ENCODE data around the gene SPOCK2. TPM values are rescaled to one million over a fixed set of nuclear protein-coding genes. Genes with fewer than 3 reads are reported as not detected.

The SPOCK2 gene
- total and polyA plus RNA-seq, 2 donors: 3.2 to 10.1 TPM

DNA sequence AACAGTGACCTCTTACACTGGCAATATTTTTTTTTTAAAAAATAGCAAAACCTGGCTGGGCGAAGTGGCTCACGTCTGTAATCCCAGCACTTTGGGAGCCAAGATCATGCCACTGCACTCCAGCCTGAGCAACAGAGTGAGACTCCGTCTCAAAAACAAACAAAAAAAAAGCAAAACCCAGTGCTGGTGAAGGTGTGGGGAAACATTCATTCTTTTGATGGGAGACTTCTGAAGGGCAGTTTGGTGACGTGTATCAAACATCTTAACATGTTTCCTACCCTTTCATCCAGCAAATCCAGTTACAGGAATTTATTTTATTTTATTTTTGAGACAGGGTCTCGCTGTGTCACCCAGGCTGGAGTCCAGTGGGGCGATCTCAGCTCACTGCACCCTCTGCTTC lies 66.1 kb downstream of the SPOCK2 start:
- H3K4me3 ChIP-seq (ENCODE audit: low read depth, low read length): no peak overlapping the region
- no peaks in the 10 kb centered on the region for H3K36me3 ChIP-seq (ENCODE audit: insufficient read depth)
- WGBS: 74% methylated on average over 6 of the region's 6 CpGs
- DNase-seq (ENCODE audit: extremely low spot score): no peak
- peaks cover 1% of the 10 kb centered on the region for H3K4me1 ChIP-seq (ENCODE audit: insufficient read depth)
- no peak overlapping the region for H3K27ac ChIP-seq (ENCODE audit: low read depth)

DNA sequence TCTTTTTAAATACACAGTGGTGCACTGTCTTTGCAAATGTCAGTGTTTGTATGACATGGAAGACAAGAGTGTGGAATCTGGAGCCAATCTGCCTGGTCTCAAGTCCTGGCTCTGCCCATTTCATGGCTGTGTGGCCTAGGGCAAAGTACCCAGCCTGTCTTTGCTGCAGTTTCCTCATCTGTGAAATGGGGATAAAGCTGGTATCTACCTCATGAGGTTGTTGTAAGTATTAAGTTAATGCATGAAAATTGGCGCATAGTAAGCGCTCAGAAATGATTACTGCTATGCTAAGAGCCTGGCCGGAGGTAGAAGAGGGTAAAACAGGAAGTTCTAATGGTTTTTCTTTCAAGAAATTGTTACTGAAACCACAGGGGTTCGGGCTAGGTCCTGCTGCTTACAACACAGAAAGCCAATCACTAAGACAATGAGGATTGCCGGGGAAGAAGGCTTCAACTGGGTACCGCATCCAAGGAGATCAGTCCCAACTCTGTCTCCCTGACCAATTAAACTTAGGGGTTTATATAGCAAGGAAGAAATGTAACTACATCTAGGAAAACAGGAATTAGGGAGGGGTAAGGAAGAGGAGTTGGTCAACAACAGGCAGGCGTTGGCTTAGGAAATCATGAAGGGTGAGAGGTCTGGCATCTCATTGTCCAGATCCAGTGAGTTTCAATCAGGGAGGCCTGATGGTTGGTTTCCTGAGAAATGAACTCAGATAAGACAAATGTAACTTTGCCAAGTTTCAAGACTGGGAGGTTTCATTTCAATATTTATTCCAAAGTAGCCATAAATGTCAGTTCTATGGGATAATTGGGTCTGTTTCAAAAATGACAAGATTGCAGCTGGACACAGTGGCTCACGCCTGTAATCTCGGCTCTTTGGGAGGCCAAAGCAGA lies 67.2 kb downstream of the SPOCK2 start:
- Histone ChIP-seq H3K4me3 (ENCODE audit: low read depth, low read length) (no peak overlapping the region), H3K36me3 (ENCODE audit: insufficient read depth) (no peaks in the 10 kb centered on the region), H3K27ac (ENCODE audit: low read depth) (no peak overlapping the region), H3K4me1 (ENCODE audit: insufficient read depth) (peaks cover 1% of the 10 kb centered on the region)
- DNase-seq (ENCODE audit: extremely low spot score): no peak
- WGBS: 70% methylated on average over 9 of the region's 9 CpGs

DNA sequence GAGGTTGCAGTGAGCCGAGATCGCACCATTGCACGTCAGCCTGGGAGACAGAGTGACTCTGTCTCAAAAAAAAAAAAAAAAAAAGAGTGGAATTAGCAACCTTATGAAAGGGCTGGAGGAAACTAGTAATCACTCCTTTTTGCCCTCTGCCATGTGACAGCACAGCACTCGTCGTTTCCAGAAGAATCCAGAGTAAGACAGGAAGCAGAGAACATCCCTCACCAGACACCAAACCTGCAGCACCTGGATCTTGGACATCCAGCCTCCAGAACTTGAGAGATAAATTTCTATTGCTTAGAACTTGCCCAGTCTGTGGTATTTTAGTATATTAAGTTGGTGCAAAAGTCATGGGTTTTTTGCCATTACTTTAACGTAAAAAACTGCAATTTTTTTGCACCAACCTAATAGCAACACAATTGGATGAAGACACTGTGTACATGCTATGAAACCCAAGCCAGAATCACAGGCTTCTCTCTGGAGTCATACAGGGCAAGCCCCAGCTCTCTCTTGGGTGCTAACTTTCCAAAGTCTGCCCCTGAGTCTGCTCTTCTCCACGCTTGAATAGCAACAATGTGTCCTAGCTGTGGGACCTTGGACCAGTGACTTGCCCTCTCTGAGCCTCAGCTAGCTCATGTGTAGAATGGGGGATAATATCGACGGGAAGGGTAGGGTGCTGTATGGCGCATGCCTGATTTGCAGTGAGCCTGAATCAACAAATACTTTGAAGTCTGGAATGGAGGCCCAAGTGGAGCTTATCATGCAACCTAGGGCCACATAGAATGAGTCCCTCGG lies 69.1 kb downstream of the SPOCK2 start:
- no peaks in the 10 kb centered on the region for H3K36me3 ChIP-seq (ENCODE audit: insufficient read depth)
- no peak overlapping the region for H3K4me3 ChIP-seq (ENCODE audit: low read depth, low read length)
- DNase-seq (ENCODE audit: extremely low spot score): no peak
- 93% methylated on average over 11 of the region's 11 CpGs for WGBS
- no peak overlapping the region for H3K27ac ChIP-seq (ENCODE audit: low read depth)
- H3K4me1 ChIP-seq (ENCODE audit: insufficient read depth): peaks cover 1% of the 10 kb centered on the region

DNA sequence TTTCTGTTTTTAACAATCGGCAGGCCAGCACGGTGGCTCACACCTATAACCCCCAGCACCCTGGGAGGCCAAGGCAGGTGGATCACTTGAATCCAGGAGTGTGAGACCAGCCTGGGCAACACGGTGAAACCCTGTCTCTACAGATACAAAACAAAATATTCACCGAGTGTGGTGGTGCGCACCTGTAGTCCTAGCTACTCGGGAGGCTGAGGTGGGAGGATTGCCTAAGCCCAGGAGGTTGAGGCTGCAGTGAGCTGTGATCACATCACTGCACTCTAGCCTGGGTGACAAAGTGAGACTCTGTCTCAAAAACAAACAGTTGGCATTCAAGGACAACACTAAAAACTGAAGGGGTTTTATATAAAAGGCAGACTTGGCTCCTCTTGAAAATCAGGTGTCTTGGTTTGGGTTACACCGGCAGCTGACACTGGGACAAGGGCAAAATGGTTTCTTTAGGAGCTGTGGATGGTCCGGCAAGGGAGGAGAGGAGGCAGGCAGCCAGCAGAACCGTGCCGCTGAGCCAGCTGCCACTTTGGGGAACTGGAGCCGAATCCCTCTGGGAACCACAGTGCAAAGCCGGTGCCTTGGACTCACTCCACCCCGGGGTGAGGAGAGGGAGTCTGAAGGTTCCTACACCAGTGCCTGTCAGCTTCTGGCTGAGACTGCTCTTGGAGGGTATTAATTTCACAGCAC lies 71.6 kb downstream of the SPOCK2 start:
- Histone ChIP-seq H3K4me1 (ENCODE audit: insufficient read depth) (peaks cover 1% of the 10 kb centered on the region), H3K36me3 (ENCODE audit: insufficient read depth) (no peaks in the 10 kb centered on the region), H3K27ac (ENCODE audit: low read depth) (no peak overlapping the region), H3K4me3 (ENCODE audit: low read depth, low read length) (no peak overlapping the region)
- no peak for DNase-seq (ENCODE audit: extremely low spot score)
- WGBS: 63% methylated on average over 13 of the region's 13 CpGs

DNA sequence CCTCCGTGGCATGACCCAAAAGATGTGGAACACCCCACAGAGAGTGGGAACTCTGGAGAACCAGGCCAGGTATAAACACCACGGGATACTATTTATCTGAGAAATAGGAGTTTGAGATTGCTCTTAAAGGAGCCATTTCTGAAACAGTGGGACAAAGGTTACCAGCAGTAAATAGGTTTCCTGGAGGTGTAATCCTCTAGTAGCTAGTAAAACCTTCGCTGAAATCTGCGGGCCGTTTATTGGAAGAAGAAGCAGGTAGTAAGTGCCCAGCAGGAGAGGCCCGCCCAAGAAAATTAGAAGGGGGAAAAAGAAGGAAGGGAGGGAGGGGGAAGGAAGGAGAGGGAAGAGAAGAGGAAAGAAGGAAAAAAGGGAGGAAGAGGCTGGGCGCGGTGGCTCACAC lies 72.5 kb downstream of the SPOCK2 start:
- DNase-seq (ENCODE audit: extremely low spot score): no peak
- Histone ChIP-seq H3K36me3 (ENCODE audit: insufficient read depth) (no peaks in the 10 kb centered on the region), H3K4me1 (ENCODE audit: insufficient read depth) (peaks cover 1% of the 10 kb centered on the region), H3K27ac (ENCODE audit: low read depth) (no peak overlapping the region), H3K4me3 (ENCODE audit: low read depth, low read length) (no peak overlapping the region)
- WGBS: 66% methylated on average over 8 of the region's 8 CpGs

DNA sequence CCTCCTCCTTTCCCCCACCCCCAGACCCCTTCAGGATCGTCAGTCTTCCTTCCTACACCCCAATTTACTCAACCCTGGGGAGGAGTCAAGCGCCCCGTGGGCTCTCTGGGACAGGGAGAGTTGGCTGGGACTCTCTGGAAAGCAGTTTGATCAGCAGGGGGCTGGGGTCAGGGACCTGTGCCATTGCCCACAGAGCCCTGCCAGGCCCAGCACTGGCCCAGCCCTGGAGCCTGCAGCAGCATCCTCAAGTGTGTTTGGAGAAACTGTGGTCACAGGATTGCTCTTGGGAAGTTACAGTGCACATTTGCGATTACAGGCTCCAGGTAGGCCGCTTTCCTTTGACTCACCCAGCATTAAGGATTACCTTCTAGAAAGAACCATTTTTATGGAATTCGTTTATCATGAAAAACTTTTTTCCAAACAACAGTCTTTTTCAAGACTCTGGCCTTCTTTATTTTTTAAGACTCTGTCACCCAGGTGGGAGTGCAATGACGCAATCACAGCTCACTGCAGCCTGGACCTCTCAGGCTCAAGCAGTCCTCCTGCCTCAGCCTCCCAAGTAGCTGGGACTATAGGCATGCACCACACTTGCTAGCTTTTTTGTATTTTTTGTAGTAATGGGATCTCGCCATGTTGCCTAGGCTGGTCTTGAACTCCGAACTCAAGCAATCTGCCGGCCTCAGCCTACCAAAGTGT lies 73.4 kb downstream of the SPOCK2 start:
- Histone ChIP-seq H3K27ac (ENCODE audit: low read depth) (no peak overlapping the region), H3K4me3 (ENCODE audit: low read depth, low read length) (no peak overlapping the region), H3K36me3 (ENCODE audit: insufficient read depth) (no peaks in the 10 kb centered on the region), H3K4me1 (ENCODE audit: insufficient read depth) (peaks cover 1% of the 10 kb centered on the region)
- no peak for DNase-seq (ENCODE audit: extremely low spot score)
- WGBS: 87% methylated on average over 10 of the region's 10 CpGs

DNA sequence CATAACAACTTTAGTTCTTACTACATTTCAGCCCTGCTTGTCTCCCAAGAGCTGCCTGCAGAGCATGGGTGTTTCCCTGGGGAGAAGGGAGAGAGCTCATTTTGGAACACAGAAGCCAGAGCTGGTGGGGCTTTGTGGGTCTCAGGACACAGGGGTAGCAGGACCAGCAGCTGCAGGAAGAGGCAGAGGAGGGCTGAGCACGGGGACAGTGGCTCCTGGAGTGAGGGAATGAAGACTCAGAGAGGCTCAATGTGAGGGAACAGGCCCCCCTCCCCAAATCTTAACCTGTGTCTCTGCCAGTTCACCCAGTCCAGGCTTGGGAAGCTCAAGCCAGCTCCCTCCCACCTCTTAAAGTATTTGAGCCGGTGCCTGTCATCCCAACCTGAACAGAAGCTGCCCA lies 74.2 kb downstream of the SPOCK2 start:
- H3K4me3 ChIP-seq (ENCODE audit: low read depth, low read length): no peak overlapping the region
- H3K36me3 ChIP-seq (ENCODE audit: insufficient read depth): no peaks in the 10 kb centered on the region
- 58% methylated on average over 2 of the region's 2 CpGs for WGBS
- H3K27ac ChIP-seq (ENCODE audit: low read depth): no peak overlapping the region
- peaks cover 1% of the 10 kb centered on the region for H3K4me1 ChIP-seq (ENCODE audit: insufficient read depth)
- no peak for DNase-seq (ENCODE audit: extremely low spot score)

DNA sequence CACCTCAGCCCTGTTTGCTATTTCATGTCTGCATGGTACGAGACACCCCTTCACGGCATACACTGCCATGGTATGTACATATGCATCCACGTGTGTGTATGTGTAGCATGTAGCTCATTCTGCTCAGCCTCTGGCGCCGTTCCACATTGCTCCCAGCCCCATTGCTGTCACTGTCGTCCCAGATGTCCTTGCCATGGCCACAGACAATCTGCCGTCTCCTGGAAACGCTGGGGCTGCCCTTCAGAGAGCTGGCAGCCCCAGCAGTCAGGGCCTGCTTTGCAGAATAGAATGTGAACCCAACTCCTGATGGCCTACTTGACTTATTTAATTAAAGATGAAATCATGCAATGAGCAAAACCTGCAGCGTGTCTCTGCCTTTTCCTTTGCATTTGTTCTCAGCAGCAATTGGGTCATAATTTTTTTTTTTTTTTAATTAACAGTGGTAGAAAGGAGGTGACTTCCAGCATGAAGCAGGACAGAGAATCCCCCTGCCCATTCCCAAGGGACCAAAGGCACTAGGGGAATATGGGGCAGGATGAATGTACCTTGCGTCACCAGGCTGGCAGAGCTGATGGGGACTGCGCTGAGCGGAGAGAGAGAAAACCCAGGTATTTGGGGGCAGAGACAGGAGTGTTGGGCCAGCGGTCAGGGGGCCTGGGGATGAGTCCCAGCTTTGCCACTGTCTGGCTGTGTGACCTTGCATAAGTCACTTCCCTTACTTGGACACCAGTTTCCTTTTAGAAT lies 75.0 kb downstream of the SPOCK2 start:
- no peak for DNase-seq (ENCODE audit: extremely low spot score)

DNA sequence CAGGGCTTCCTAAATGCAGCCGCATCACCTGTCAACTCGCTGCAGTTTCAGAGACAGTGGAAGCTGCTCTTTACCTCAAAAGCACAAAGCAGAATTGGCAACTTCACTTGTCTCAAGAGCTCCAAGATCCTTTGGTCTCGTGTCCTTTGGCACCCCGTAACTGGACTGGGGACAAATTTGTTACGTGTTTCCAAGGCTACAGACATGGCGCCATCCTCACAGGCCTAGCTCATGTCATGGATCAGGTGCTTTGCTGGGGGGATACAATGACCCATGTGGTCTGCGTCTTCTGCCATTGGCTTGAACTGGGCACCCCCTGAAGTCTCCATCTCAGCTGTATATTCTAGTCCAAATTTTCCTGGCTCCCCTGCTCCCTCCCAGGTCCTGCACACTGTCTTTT lies 75.6 kb downstream of the SPOCK2 start:
- peaks cover 1% of the 10 kb centered on the region for H3K4me1 ChIP-seq (ENCODE audit: insufficient read depth)
- no peak for DNase-seq (ENCODE audit: extremely low spot score)
- no peak overlapping the region for H3K4me3 ChIP-seq (ENCODE audit: low read depth, low read length)
- 97% methylated on average over 7 of the region's 7 CpGs for WGBS
- no peak overlapping the region for H3K27ac ChIP-seq (ENCODE audit: low read depth)
- H3K36me3 ChIP-seq (ENCODE audit: insufficient read depth): no peaks in the 10 kb centered on the region

More for the DNA sequence above, 75.0 kb downstream of the SPOCK2 start:
- Histone ChIP-seq H3K36me3 (ENCODE audit: insufficient read depth) (no peaks in the 10 kb centered on the region), H3K27ac (ENCODE audit: low read depth) (no peak overlapping the region), H3K4me3 (ENCODE audit: low read depth, low read length) (no peak overlapping the region), H3K4me1 (ENCODE audit: insufficient read depth) (peaks cover 1% of the 10 kb centered on the region)
- WGBS: 95% methylated on average over 13 of the region's 13 CpGs

DNA sequence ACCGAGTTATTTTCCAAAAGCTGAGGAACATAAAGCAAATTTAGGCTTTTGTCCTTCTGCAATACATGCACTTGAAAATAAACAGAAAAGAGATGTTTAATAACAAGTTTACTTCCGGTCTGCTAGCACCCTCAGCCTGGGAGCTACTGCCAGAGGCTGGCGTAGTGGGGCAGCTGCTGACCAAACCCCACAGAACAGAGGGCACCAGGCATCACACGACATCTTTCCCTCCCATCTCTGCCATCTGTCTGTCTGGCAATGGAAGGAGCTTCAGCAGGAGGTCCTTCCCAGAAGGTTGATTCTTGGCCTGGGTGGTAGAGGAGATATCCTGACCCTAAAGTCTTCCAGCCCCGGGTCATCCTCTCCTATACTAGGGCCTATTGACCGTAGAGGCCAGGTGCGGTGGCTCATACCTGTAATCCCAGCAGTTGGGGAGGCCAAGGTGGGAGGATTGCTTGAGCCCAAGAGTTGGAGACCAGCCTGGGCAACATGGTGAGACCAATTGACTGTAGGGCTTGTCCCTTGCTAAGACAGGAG lies 76.3 kb downstream of the SPOCK2 start:
- WGBS: 96% methylated on average over 7 of the region's 7 CpGs
- H3K4me1 ChIP-seq (ENCODE audit: insufficient read depth): no peaks in the 10 kb centered on the region
- H3K4me3 ChIP-seq (ENCODE audit: low read depth, low read length): no peak overlapping the region
- DNase-seq (ENCODE audit: extremely low spot score): no peak
- no peaks in the 10 kb centered on the region for H3K36me3 ChIP-seq (ENCODE audit: insufficient read depth)
- H3K27ac ChIP-seq (ENCODE audit: low read depth): no peak overlapping the region

DNA sequence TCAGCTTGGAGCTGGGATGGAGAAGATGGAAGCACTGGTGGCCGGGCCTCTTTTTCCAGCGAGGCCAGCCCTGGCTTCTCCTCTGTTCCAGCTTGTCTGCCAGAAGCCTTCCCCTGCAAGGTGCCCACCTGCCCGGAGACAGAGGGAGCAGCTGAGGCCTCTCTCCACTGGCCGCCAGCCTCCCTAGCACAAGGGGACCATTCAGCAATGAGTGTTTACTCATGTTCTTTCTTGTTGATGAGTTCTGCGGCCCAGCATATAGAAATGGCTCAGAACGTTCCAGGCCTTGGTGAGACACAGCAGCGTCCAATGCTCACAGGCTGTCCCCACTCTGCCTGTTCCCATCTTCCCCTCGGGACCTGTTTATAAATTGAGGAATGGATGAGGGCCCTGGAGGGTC lies 76.9 kb downstream of the SPOCK2 start:
- DNase-seq (ENCODE audit: extremely low spot score): no peak
- Histone ChIP-seq H3K36me3 (ENCODE audit: insufficient read depth) (no peaks in the 10 kb centered on the region), H3K4me3 (ENCODE audit: low read depth, low read length) (no peak overlapping the region), H3K27ac (ENCODE audit: low read depth) (no peak overlapping the region), H3K4me1 (ENCODE audit: insufficient read depth) (no peaks in the 10 kb centered on the region)
- WGBS: 94% methylated on average over 8 of the region's 8 CpGs

DNA sequence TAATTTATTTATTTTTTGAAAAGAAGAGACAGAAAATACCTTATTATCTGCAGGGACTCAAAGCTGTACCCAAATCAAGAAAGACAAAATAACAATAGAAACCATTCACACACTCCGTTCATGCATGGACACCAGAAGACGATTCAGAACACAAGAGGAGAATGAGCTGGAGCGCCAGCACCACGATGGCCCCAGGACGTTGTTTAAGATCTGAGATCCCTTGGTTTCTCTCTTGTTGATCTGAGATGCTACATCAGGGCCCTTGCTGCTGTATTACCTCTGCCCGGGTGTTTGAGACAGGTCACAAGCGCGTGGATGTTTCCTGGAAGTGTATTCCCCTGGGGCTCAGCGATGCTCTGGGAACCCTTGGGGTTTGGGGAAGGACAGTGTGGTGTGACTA lies 77.3 kb downstream of the SPOCK2 start:
- H3K4me3 ChIP-seq (ENCODE audit: low read depth, low read length): no peak overlapping the region
- no peaks in the 10 kb centered on the region for H3K4me1 ChIP-seq (ENCODE audit: insufficient read depth)
- WGBS: 96% methylated on average over 9 of the region's 9 CpGs
- no peak overlapping the region for H3K27ac ChIP-seq (ENCODE audit: low read depth)
- DNase-seq (ENCODE audit: extremely low spot score): no peak
- no peaks in the 10 kb centered on the region for H3K36me3 ChIP-seq (ENCODE audit: insufficient read depth)
